ENCODE measurements around the gene HEPACAM2.

The HEPACAM2 gene
- long read RNA-seq, partial matches to known transcripts = 0 of 1 reads
- long read RNA-seq, other reads (novel, unspliced or antisense) = 1 of 1 reads

GRCh38 chr7:93226310-93226709 is at the start of gene HEPACAM2:
Gene HEPACAM2 (minus strand): TSS chr7:93226469.
- no peak for TF ChIP-seq GABPA (IDR thresholded peaks at IDR 0.05; ENCODE audit: low read depth)
- no peak for TF ChIP-seq POLR2AphosphoS5 (IDR thresholded peaks at IDR 0.05; ENCODE audit: low read depth)

GRCh38 chr7:93265220-93265619 is 39.0 kb upstream of the HEPACAM2 start:
- Histone ChIP-seq H3K27ac (replicated peaks) (no peak overlapping the region), H3K27me3 (ENCODE audit: insufficient read depth, poor library complexity, severe bottlenecking) (no peaks in the 10 kb centered on the region), H3K4me3 (replicated peaks; ENCODE audit: insufficient read depth, low read length) (no peak overlapping the region)
- no peak for DNase-seq (ENCODE audit: low read depth in 1 of 2, low spot score in 1 of 2)
- TF ChIP-seq REST (IDR thresholded peaks at IDR 0.05; ENCODE audit: insufficient replicate concordance, low read depth) (no peak), GABPA (IDR thresholded peaks at IDR 0.05; ENCODE audit: low read depth) (no peak), SPI1 (IDR thresholded peaks at IDR 0.05; ENCODE audit: borderline replicate concordance, low read depth) (no peak), CTCF (IDR thresholded peaks at IDR 0.05; ENCODE audit: insufficient read depth, low read length) (no peak), POLR2AphosphoS5 (IDR thresholded peaks at IDR 0.05; ENCODE audit: low read depth) (no peak)

More at GRCh38 chr7:93226310-93226709, at the start of gene HEPACAM2:
- peaks cover 3% of the 10 kb centered on the region for H3K27me3 ChIP-seq (ENCODE audit: insufficient read depth, poor library complexity, severe bottlenecking)
- no peak for DNase-seq (ENCODE audit: low read depth in 1 of 2, low spot score in 1 of 2)
- H3K27ac ChIP-seq (replicated peaks) = no peak within 1 kb of the TSS
- H3K4me3 ChIP-seq (replicated peaks; ENCODE audit: insufficient read depth, low read length) = no peak within 1 kb of the TSS

DNA sequence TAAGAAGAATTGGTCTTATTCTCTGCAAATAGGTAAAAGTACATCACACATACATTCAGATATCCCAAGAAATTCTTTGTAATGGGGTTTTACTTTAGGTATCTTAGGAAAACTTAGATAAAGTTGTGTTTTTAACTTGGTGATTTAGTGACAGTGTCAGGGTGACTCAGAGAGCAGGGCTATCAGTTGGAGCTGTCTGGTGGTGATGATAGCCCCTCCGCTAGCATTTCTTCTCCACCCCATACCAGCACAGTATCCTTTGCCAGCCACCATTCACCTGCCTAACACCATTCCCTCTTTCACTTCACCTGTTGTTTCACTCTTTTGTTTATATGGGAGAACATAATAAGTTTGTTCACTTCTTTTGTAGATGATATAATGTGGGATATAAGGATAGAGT is 36.3 kb upstream of the HEPACAM2 start:
- H3K27ac ChIP-seq (replicated peaks) = no peak overlapping the region
- no peak for TF ChIP-seq POLR2AphosphoS5 (IDR thresholded peaks at IDR 0.05; ENCODE audit: low read depth)
- TF ChIP-seq REST (IDR thresholded peaks at IDR 0.05; ENCODE audit: insufficient replicate concordance, low read depth) = no peak
- no peak for DNase-seq (ENCODE audit: low read depth in 1 of 2, low spot score in 1 of 2)
- H3K4me3 ChIP-seq (replicated peaks; ENCODE audit: insufficient read depth, low read length) = no peak overlapping the region
- no peaks in the 10 kb centered on the region for H3K27me3 ChIP-seq (ENCODE audit: insufficient read depth, poor library complexity, severe bottlenecking)

GRCh38 chr7:93258661-93259060 is 32.4 kb upstream of the HEPACAM2 start:
- Histone ChIP-seq H3K4me3 (replicated peaks; ENCODE audit: insufficient read depth, low read length) (no peak overlapping the region), H3K27ac (replicated peaks) (no peak overlapping the region), H3K27me3 (ENCODE audit: insufficient read depth, poor library complexity, severe bottlenecking) (no peaks in the 10 kb centered on the region)
- no peak for DNase-seq (ENCODE audit: low read depth in 1 of 2, low spot score in 1 of 2)
- TF ChIP-seq CTCF (IDR thresholded peaks at IDR 0.05; ENCODE audit: insufficient read depth, low read length) (no peak), REST (IDR thresholded peaks at IDR 0.05; ENCODE audit: insufficient replicate concordance, low read depth) (no peak), GABPA (IDR thresholded peaks at IDR 0.05; ENCODE audit: low read depth) (no peak), POLR2AphosphoS5 (IDR thresholded peaks at IDR 0.05; ENCODE audit: low read depth) (no peak), SPI1 (IDR thresholded peaks at IDR 0.05; ENCODE audit: borderline replicate concordance, low read depth) (no peak)

Measured in HL-60 (cell line).